ENCODE data around the gene SRPK2.

- TF ChIP-seq POLR2AphosphoS5 (IDR thresholded peaks at IDR 0.05) (no peak), CTCF (IDR thresholded peaks at IDR 0.05) (no peak)
Observed at GRCh38 chr7:105230486-105230885, 158.2 kb downstream of the SRPK2 start.

Data from prostate gland (tissue), 2 donors.